GM12878 (cell line): ENCODE measurements around the gene CCDC201. TPM values are rescaled to one million over a fixed set of nuclear protein-coding genes. Genes with fewer than 3 reads are reported as not detected.

Experiments
- ATAC-seq: fragments of 200-7000 bp; cut with Tn5 transposase; 3 replicates; pipeline ENCODE4 v1.9.1; 2020; ENCODE audit warnings: mild to moderate bottlenecking, moderate library complexity
- BruUV-seq: library from RNA; stranded (reverse); fragments of 400-500 nt; replicated peaks from 2 replicates; lab custom pipeline; 2021; lab: Mats Ljungman, UMichigan
- CTCF ChIA-PET: fragments of 300-600 bp; sonication (Branson Sonifier 250); formaldehyde crosslinking; extraction: SDS; loops from one replicate; lab custom pipeline; 2021; ENCODE audit warnings: inconsistent platforms; lab: Yijun Ruan, JAX
- POLR2A ChIA-PET: fragments of 350-600 bp; formaldehyde crosslinking; extraction: SDS; loops from one replicate; lab custom pipeline; 2021; ENCODE audit warnings: inconsistent platforms; lab: Charles Lee
- RAD21 ChIA-PET: fragments of 300-600 bp; sonication (Branson Sonifier 250); formaldehyde crosslinking; loops from one replicate; lab custom pipeline; 2023; ENCODE audit warnings: antibody characterized with exemption; ENCODE audit not compliant: unreplicated experiment; lab: Charles Lee
- SMC1A ChIA-PET: fragments of 300-600 bp; sonication (Branson Sonifier 250); formaldehyde crosslinking; loops from one replicate; lab custom pipeline; 2023; ENCODE audit not compliant: unreplicated experiment, uncharacterized antibody; lab: Charles Lee
- DNase-seq: peaks from one replicate; pipeline ENCODE4 v3.0.0-alpha.2; 2011; ENCODE audit warnings: low read depth, low spot score
- FAIRE-seq: peaks from 3 replicates; lab custom pipeline; 2011; peaks lifted over from hg19 to GRCh38; lab: Jason Lieb, UNC
- H2AFZ ChIP-seq: 2 replicates; pipeline ENCODE4 v1.6.0; 2011; ENCODE audit warnings: low read depth, low read length, control low read depth; ENCODE audit not compliant: control insufficient read depth
- H3K27ac ChIP-seq: 2 replicates; pipeline ENCODE4 v1.5.1; 2011; ENCODE audit warnings: control low read depth; ENCODE audit not compliant: control insufficient read depth, insufficient read depth
- H3K27me3 ChIP-seq, 2 experiments: replicated peaks in 1 of 2; 2 replicates each; pipeline versions ENCODE4 v1.6.0 to v1.6.1; 2011; ENCODE audit warnings: low read length in 1 of 2; ENCODE audit not compliant: control insufficient read depth in 2 of 2, insufficient read depth in 2 of 2
- H3K36me3 ChIP-seq, 2 experiments: 2 replicates each; pipeline ENCODE4 v1.5.1; 2011; ENCODE audit warnings: low read length in 1 of 2; ENCODE audit not compliant: control insufficient read depth in 2 of 2, insufficient read depth in 2 of 2
- H3K4me1 ChIP-seq: 2 replicates; pipeline ENCODE4 v1.6.1; 2011; ENCODE audit warnings: mild to moderate bottlenecking, low read length, moderate library complexity, mixed read lengths; ENCODE audit not compliant: control insufficient read depth, insufficient read depth
- H3K4me2 ChIP-seq: 2 replicates; pipeline ENCODE4 v1.6.0; 2011; ENCODE audit warnings: control low read depth; ENCODE audit not compliant: control insufficient read depth, insufficient read depth
- H3K4me3 ChIP-seq: fragments of 200-600 bp; sonication (generic); 2 replicates; pipeline ENCODE4 v1.5.1; 2016
- H3K79me2 ChIP-seq: 2 replicates; pipeline ENCODE4 v1.6.0; 2011; ENCODE audit warnings: low read length; ENCODE audit not compliant: control insufficient read depth, insufficient read depth
- H3K9ac ChIP-seq: 2 replicates; pipeline ENCODE4 v1.8.0; 2011; ENCODE audit warnings: low read length, control low read depth, mixed read lengths; ENCODE audit not compliant: control insufficient read depth, insufficient read depth
- H3K9me3 ChIP-seq: replicated peaks from 3 replicates; pipeline ENCODE4 v1.5.1; 2011; ENCODE audit warnings: mild to moderate bottlenecking, low read length; ENCODE audit not compliant: control insufficient read depth, insufficient read depth
- H4K20me1 ChIP-seq: 2 replicates; pipeline ENCODE4 v1.6.0; 2011; ENCODE audit not compliant: control insufficient read depth, insufficient read depth
- EGR1 ChIP-seq, 2 experiments: IDR thresholded peaks; 1 replicate in 1 of 2; 2 replicates in 1 of 2; pipeline ENCODE4 v1.6.1; 2011 to 2012; ENCODE audit warnings: low read depth in 2 of 2, low read length in 2 of 2, borderline replicate concordance in 1 of 2, mild to moderate bottlenecking in 1 of 2, moderate library complexity in 1 of 2
- HCFC1 ChIP-seq: fragments of 150-350 bp; IDR thresholded peaks from 2 replicates; pipeline ENCODE4 v1.6.1; 2014; ENCODE audit warnings: low read length
- IKZF1 ChIP-seq: fragments of 450-650 bp; conservative IDR thresholded peaks from 2 replicates; pipeline ENCODE4 v1.6.1; 2017; ENCODE audit warnings: antibody characterized with exemption, mild to moderate bottlenecking
- MEF2A ChIP-seq: IDR thresholded peaks from 2 replicates; pipeline ENCODE4 v1.6.1; 2011; ENCODE audit warnings: low read depth, mild to moderate bottlenecking, low read length, moderate library complexity; ENCODE audit not compliant: insufficient read depth
- MYC ChIP-seq: IDR thresholded peaks from 2 replicates; pipeline ENCODE4 v1.6.1; 2011; ENCODE audit warnings: mild to moderate bottlenecking, low read length, moderate library complexity, inconsistent platforms; ENCODE audit not compliant: insufficient read depth, insufficient replicate concordance, insufficient read length, severe bottlenecking
- NFYA ChIP-seq: IDR thresholded peaks from 2 replicates; pipeline ENCODE4 v1.6.1; 2011; ENCODE audit warnings: low read depth, mild to moderate bottlenecking, low read length, improper control_type of control experiment, borderline replicate concordance
- NR2F1 ChIP-seq: fragments of 450-650 bp; conservative IDR thresholded peaks from 2 replicates; pipeline ENCODE4 v1.6.1; 2017; ENCODE audit warnings: mild to moderate bottlenecking
- RAD21 ChIP-seq: IDR thresholded peaks from 2 replicates; pipeline ENCODE4 v1.6.1; 2011; ENCODE audit warnings: mild to moderate bottlenecking, low read depth, low read length, moderate library complexity; ENCODE audit not compliant: insufficient read depth
- STAT3 ChIP-seq: IDR thresholded peaks from 2 replicates; pipeline ENCODE4 v1.6.1; 2011; ENCODE audit warnings: low read depth, low read length, improper control_type of control experiment
- TCF12 ChIP-seq: IDR thresholded peaks from 2 replicates; pipeline ENCODE4 v1.6.1; 2011; ENCODE audit warnings: low read depth, mild to moderate bottlenecking, low read length
- ZNF207 ChIP-seq: fragments of 450-650 bp; IDR thresholded peaks from 2 replicates; pipeline ENCODE4 v1.6.1; 2014; ENCODE audit warnings: antibody characterized with exemption, mild to moderate bottlenecking, borderline replicate concordance
- WGBS: methylation state at CpG from one replicate; pipeline ENCODE4 v1.1.6; 2016; ENCODE audit warnings: low lambda C conversion rate; ENCODE audit not compliant: insufficient replicate concordance, insufficient coverage; ENCODE audit errors: missing lambda C conversion rate; 5-methylcytosine and 5-hydroxymethylcytosine counted together
- in situ Hi-C: fragments of 300-500 bp; cut with MboI; formaldehyde crosslinking; loops from 9 replicates; pipeline ENCODE4 v1.14.3; 2018; ENCODE audit warnings: mixed read lengths
- intact Hi-C: fragments of 100-400 bp; cut with micrococcal nuclease; formaldehyde crosslinking; loops from one replicate; pipeline ENCODE4 v1.14.2; 2022; ENCODE audit not compliant: unreplicated experiment
- polyA plus RNA-seq, 11 experiments: library from polyadenylated mRNA; depleted of rRNA in 4 of 11; unstranded in 6 of 11; stranded (reverse) in 5 of 11; fragments of >200 nt; fragmentation: Nextera tagmentation in 4 of 11; fragmentation: Illumina TruSeq in 1 of 11; extraction: Ambion mirVana in 4 of 11; extraction: Trizol in 1 of 11; gene quantifications; 1 replicate in 1 of 11; 2 replicates in 10 of 11; pipeline versions ENCODE4 v1.2.1 to v1.2.3, GENCODE V29; 2011 to 2016; ENCODE audit warnings: inconsistent platforms in 2 of 11, missing spikeins in 2 of 11, low read depth in 1 of 11
- total RNA-seq, 4 experiments: library from RNA; depleted of rRNA in 3 of 4; stranded (reverse); fragments of >200 nt in 3 of 4; fragmentation: Illumina TruSeq in 1 of 4; extraction: Trizol in 1 of 4; gene quantifications; 2 replicates each; pipeline versions ENCODE4 v1.2.1 to v1.2.3, GENCODE V29; 2013 to 2021
- TF ChIP-seq, protein P1 (sequence below): fragments of 450-650 bp; IDR thresholded peaks from 2 replicates; pipeline ENCODE4 v1.6.1; 2018; ENCODE audit warnings: mild to moderate bottlenecking, low read depth, moderate library complexity; ENCODE audit not compliant: partially characterized antibody

Gene CCDC201
- total and polyA plus RNA-seq, 10 of the 15 experiments (the other 5 are each of a cell fraction or from before 2014, with no cell fraction given): 0.10 TPM; not detected in 9

GRCh38 chr7:45915606-45916005, 42.7 kb upstream of the CCDC201 start:
- Histone ChIP-seq H3K79me2 (no peaks in the 10 kb centered on the region), H3K9ac (no peak overlapping the region), H4K20me1 (no peaks in the 10 kb centered on the region), H3K36me3 (no peaks in the 10 kb centered on the region), H3K9me3 (no peaks in the 10 kb centered on the region), H3K4me1 (no peaks in the 10 kb centered on the region), H3K27ac (no peak overlapping the region), H3K4me2 (no peak overlapping the region), H3K27me3 (peaks cover 2 to 3% of the 10 kb centered on the region in 2 experiments), H3K4me3 (no peak overlapping the region), H2AFZ (no peak overlapping the region)
- ChIA-PET CTCF (interaction anchor here (0.6 to 9.6 kb wide), 9 partner anchors 13 to 1172 kb away, joined by 3 to 91 read pairs (median 3); partner anchors contain the start of gene CCDC201), SMC1A (interaction anchor here (0.5 to 4.9 kb wide), 3 partner anchors 42 to 1177 kb away, joined by 3 to 48 read pairs (median 3); no protein-coding TSS in a partner anchor), RAD21 (interaction anchor here (1.5 kb wide), 1 partner anchor 1264 kb away, joined by 3 read pairs; no protein-coding TSS in a partner anchor), POLR2A (no interaction called here)
- TF ChIP-seq TCF12 (no peak), MYC (no peak)
- in situ Hi-C loops (loop anchor here (5.0 kb wide), 3 partner anchors 437 to 1267 kb away; no protein-coding TSS in a partner anchor), intact Hi-C loops (loop anchor here (2.0 to 10.0 kb wide), 2 partner anchors 1265 to 1339 kb away; no protein-coding TSS in a partner anchor)
- 14% methylated on average over 3 of the region's 3 CpGs for WGBS
- FAIRE-seq: no peak
- no TSS peak for BruUV-seq
- no peak for ATAC-seq
- DNase-seq: no peak

- H3K4me3 ChIP-seq: no peak overlapping the region
- ChIA-PET RAD21 (interaction anchor here (1.5 kb wide), 1 partner anchor 1265 kb away, joined by 3 read pairs; no protein-coding TSS in a partner anchor), SMC1A (no interaction called here), CTCF (interaction anchor here (0.6 to 9.6 kb wide), 5 partner anchors 13 to 1173 kb away, joined by 3 to 91 read pairs (median 3); partner anchors contain the start of gene CCDC201), POLR2A (interaction anchor here (0.7 kb wide), 1 partner anchor 43 kb away, joined by 4 read pairs; no protein-coding TSS in a partner anchor)
- H3K4me2 ChIP-seq: no peak overlapping the region
- in situ Hi-C loops (loop anchor here (5.0 kb wide), 3 partner anchors 437 to 1267 kb away; no protein-coding TSS in a partner anchor), intact Hi-C loops (loop anchor here (10.0 kb wide), 1 partner anchor 1340 kb away; no protein-coding TSS in a partner anchor)
- no peaks in the 10 kb centered on the region for H3K9me3 ChIP-seq
- H2AFZ ChIP-seq: no peak overlapping the region
- DNase-seq: no peak
- peaks cover 2 to 3% of the 10 kb centered on the region in 2 experiments for H3K27me3 ChIP-seq
- WGBS: 34% methylated on average over 12 of the region's 12 CpGs
- no TSS peak for BruUV-seq
- H3K79me2 ChIP-seq: no peaks in the 10 kb centered on the region
- no peaks in the 10 kb centered on the region for H3K36me3 ChIP-seq
- H3K27ac ChIP-seq: no peak overlapping the region
- no peaks in the 10 kb centered on the region for H3K4me1 ChIP-seq
- no peak for ATAC-seq
- H3K9ac ChIP-seq: no peak overlapping the region
- no peak for FAIRE-seq
- H4K20me1 ChIP-seq: no peaks in the 10 kb centered on the region
- TF ChIP-seq EGR1 (IDR thresholded peaks at IDR 0.05; ENCODE audit: borderline replicate concordance in 1 of 2, low read depth in 2 of 2, low read length in 2 of 2) (no peak), NR2F1 (no peak), HCFC1 (no peak), ZNF207 (no peak), NFYA (no peak), RAD21 (no peak), TCF12 (no peak), IKZF1 (no peak), STAT3 (no peak), MEF2A (no peak)
- TF ChIP-seq, protein P1, sequence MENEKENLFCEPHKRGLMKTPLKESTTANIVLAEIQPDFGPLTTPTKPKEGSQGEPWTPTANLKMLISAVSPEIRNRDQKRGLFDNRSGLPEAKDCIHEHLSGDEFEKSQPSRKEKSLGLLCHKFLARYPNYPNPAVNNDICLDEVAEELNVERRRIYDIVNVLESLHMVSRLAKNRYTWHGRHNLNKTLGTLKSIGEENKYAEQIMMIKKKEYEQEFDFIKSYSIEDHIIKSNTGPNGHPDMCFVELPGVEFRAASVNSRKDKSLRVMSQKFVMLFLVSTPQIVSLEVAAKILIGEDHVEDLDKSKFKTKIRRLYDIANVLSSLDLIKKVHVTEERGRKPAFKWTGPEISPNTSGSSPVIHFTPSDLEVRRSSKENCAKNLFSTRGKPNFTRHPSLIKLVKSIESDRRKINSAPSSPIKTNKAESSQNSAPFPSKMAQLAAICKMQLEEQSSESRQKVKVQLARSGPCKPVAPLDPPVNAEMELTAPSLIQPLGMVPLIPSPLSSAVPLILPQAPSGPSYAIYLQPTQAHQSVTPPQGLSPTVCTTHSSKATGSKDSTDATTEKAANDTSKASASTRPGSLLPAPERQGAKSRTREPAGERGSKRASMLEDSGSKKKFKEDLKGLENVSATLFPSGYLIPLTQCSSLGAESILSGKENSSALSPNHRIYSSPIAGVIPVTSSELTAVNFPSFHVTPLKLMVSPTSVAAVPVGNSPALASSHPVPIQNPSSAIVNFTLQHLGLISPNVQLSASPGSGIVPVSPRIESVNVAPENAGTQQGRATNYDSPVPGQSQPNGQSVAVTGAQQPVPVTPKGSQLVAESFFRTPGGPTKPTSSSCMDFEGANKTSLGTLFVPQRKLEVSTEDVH: no peak
Measured at GRCh38 chr7:45914911-45915310, 42.0 kb upstream of the CCDC201 start.
